Measurements from ENCODE around the gene TBC1D7.

The TBC1D7 gene

GRCh38 chr6:13299918-13300317 is 28.4 kb downstream of the TBC1D7 start:
- ChIA-PET CTCF (no interaction called here), POLR2A (no interaction called here)
- no peak for DNase-seq (ENCODE audit: extremely low spot score)
- TF ChIP-seq PKNOX1 (IDR thresholded peaks at IDR 0.05) (no peak), CTBP1 (IDR thresholded peaks at IDR 0.05; ENCODE audit: borderline replicate concordance) (no peak), BHLHE40 (IDR thresholded peaks at IDR 0.05; ENCODE audit: borderline replicate concordance) (no peak), NFRKB (IDR thresholded peaks at IDR 0.05) (no peak), SUZ12 (IDR thresholded peaks at IDR 0.05) (no peak), FOXK2 (IDR thresholded peaks at IDR 0.05) (no peak), ARNT (IDR thresholded peaks at IDR 0.05) (no peak), ZNF384 (IDR thresholded peaks at IDR 0.05) (no peak), FOXM1 (IDR thresholded peaks at IDR 0.05; ENCODE audit: borderline replicate concordance) (no peak), SP1 (IDR thresholded peaks at IDR 0.05) (no peak), HDGF (IDR thresholded peaks at IDR 0.05; ENCODE audit: borderline replicate concordance) (no peak), FOXA1 (IDR thresholded peaks at IDR 0.05) (no peak)

GRCh38 chr6:13299403-13299821 is 28.9 kb downstream of the TBC1D7 start:
- CTCF ChIA-PET, result no interaction called here

GRCh38 chr6:13298446-13298845 is 29.9 kb downstream of the TBC1D7 start:
- DNase-seq (ENCODE audit: extremely low spot score), result no peak
- CTCF ChIA-PET, result no interaction called here
- POLR2A ChIA-PET, result no interaction called here
- no peak for TF ChIP-seq CTBP1 (IDR thresholded peaks at IDR 0.05; ENCODE audit: borderline replicate concordance)
- no peak for TF ChIP-seq ARNT (IDR thresholded peaks at IDR 0.05)
- TF ChIP-seq L3MBTL2 (conservative IDR thresholded peaks at IDR 0.05), result no peak
- no peak for TF ChIP-seq HDGF (IDR thresholded peaks at IDR 0.05; ENCODE audit: borderline replicate concordance)
- no peak for TF ChIP-seq SUZ12 (IDR thresholded peaks at IDR 0.05)
- no peak for TF ChIP-seq TARDBP (IDR thresholded peaks at IDR 0.05)
- TF ChIP-seq NFRKB (IDR thresholded peaks at IDR 0.05), result no peak
- no peak for TF ChIP-seq FOXA1 (IDR thresholded peaks at IDR 0.05)
- TF ChIP-seq ZNF384 (IDR thresholded peaks at IDR 0.05), result no peak
- TF ChIP-seq LEF1 (IDR thresholded peaks at IDR 0.05; ENCODE audit: borderline replicate concordance), result no peak
- no peak for TF ChIP-seq FOXK2 (IDR thresholded peaks at IDR 0.05)
- no peak for TF ChIP-seq ELF4 (IDR thresholded peaks at IDR 0.05)
- TF ChIP-seq SP1 (IDR thresholded peaks at IDR 0.05), result no peak
- TF ChIP-seq BHLHE40 (IDR thresholded peaks at IDR 0.05; ENCODE audit: borderline replicate concordance), result no peak
- no peak for TF ChIP-seq PKNOX1 (IDR thresholded peaks at IDR 0.05)
- no peak for TF ChIP-seq FOXM1 (IDR thresholded peaks at IDR 0.05; ENCODE audit: borderline replicate concordance)

More at GRCh38 chr6:13299403-13299821, 28.9 kb downstream of the TBC1D7 start:
- TF ChIP-seq HDGF (IDR thresholded peaks at IDR 0.05; ENCODE audit: borderline replicate concordance), result no peak
- no peak for TF ChIP-seq NFRKB (IDR thresholded peaks at IDR 0.05)
- TF ChIP-seq L3MBTL2 (conservative IDR thresholded peaks at IDR 0.05), result no peak
- TF ChIP-seq FOXA1 (IDR thresholded peaks at IDR 0.05), result no peak
- no peak for TF ChIP-seq PKNOX1 (IDR thresholded peaks at IDR 0.05)
- TF ChIP-seq ARNT (IDR thresholded peaks at IDR 0.05), result no peak
- TF ChIP-seq FOXK2 (IDR thresholded peaks at IDR 0.05), result no peak
- no peak for DNase-seq (ENCODE audit: extremely low spot score)
- POLR2A ChIA-PET, result no interaction called here

- POLR2A ChIA-PET, result interaction anchor here (0.6 kb wide), 1 partner anchor 31 kb away, joined by 3 read pairs; the partner anchor contains the start of gene TBC1D7
- DNase-seq (ENCODE audit: extremely low spot score), result no peak
- no peak for TF ChIP-seq HDGF (IDR thresholded peaks at IDR 0.05; ENCODE audit: borderline replicate concordance)
- no peak for TF ChIP-seq FOXM1 (IDR thresholded peaks at IDR 0.05; ENCODE audit: borderline replicate concordance)
- TF ChIP-seq LEF1 (IDR thresholded peaks at IDR 0.05; ENCODE audit: borderline replicate concordance), result no peak
- TF ChIP-seq ELF4 (IDR thresholded peaks at IDR 0.05), result no peak
- TF ChIP-seq TARDBP (IDR thresholded peaks at IDR 0.05), result no peak
- TF ChIP-seq SP1 (IDR thresholded peaks at IDR 0.05), result no peak
- TF ChIP-seq ZNF384 (IDR thresholded peaks at IDR 0.05), result no peak
- no peak for TF ChIP-seq SUZ12 (IDR thresholded peaks at IDR 0.05)
- TF ChIP-seq FOXK2 (IDR thresholded peaks at IDR 0.05), result no peak
- no peak for TF ChIP-seq ARNT (IDR thresholded peaks at IDR 0.05)
- no peak for TF ChIP-seq L3MBTL2 (conservative IDR thresholded peaks at IDR 0.05)
- TF ChIP-seq BHLHE40 (IDR thresholded peaks at IDR 0.05; ENCODE audit: borderline replicate concordance), result no peak
- TF ChIP-seq PKNOX1 (IDR thresholded peaks at IDR 0.05), result no peak
- no peak for TF ChIP-seq FOXA1 (IDR thresholded peaks at IDR 0.05)
- TF ChIP-seq CTBP1 (IDR thresholded peaks at IDR 0.05; ENCODE audit: borderline replicate concordance), result no peak
- TF ChIP-seq NFRKB (IDR thresholded peaks at IDR 0.05), result no peak
- CTCF ChIA-PET, result no interaction called here
Observed at GRCh38 chr6:13297391-13297790, 30.9 kb downstream of the TBC1D7 start.

GRCh38 chr6:13296536-13296997 is 31.8 kb downstream of the TBC1D7 start:
- POLR2A ChIA-PET, result interaction anchor here (0.6 kb wide), 1 partner anchor 32 kb away, joined by 3 read pairs; the partner anchor contains the start of gene TBC1D7
- CTCF ChIA-PET, result no interaction called here
- no peak for DNase-seq (ENCODE audit: extremely low spot score)

GRCh38 chr6:13295576-13295975 is 32.8 kb downstream of the TBC1D7 start:
- no peak for DNase-seq (ENCODE audit: extremely low spot score)
- ChIA-PET CTCF (no interaction called here), POLR2A (no interaction called here)
- no peak for TF ChIP-seq FOXM1 (IDR thresholded peaks at IDR 0.05; ENCODE audit: borderline replicate concordance)
- no peak for TF ChIP-seq PKNOX1 (IDR thresholded peaks at IDR 0.05)
- TF ChIP-seq HDGF (IDR thresholded peaks at IDR 0.05; ENCODE audit: borderline replicate concordance), result no peak
- no peak for TF ChIP-seq ELF4 (IDR thresholded peaks at IDR 0.05)
- TF ChIP-seq LEF1 (IDR thresholded peaks at IDR 0.05; ENCODE audit: borderline replicate concordance), result no peak
- no peak for TF ChIP-seq SUZ12 (IDR thresholded peaks at IDR 0.05)
- no peak for TF ChIP-seq FOXK2 (IDR thresholded peaks at IDR 0.05)
- no peak for TF ChIP-seq SP1 (IDR thresholded peaks at IDR 0.05)
- no peak for TF ChIP-seq L3MBTL2 (conservative IDR thresholded peaks at IDR 0.05)
- no peak for TF ChIP-seq ARNT (IDR thresholded peaks at IDR 0.05)
- TF ChIP-seq FOXA1 (IDR thresholded peaks at IDR 0.05), result no peak
- TF ChIP-seq ZNF384 (IDR thresholded peaks at IDR 0.05), result no peak
- no peak for TF ChIP-seq BHLHE40 (IDR thresholded peaks at IDR 0.05; ENCODE audit: borderline replicate concordance)
- no peak for TF ChIP-seq TARDBP (IDR thresholded peaks at IDR 0.05)
- TF ChIP-seq NFRKB (IDR thresholded peaks at IDR 0.05), result no peak
- TF ChIP-seq CTBP1 (IDR thresholded peaks at IDR 0.05; ENCODE audit: borderline replicate concordance), result no peak

More at GRCh38 chr6:13296536-13296997, 31.8 kb downstream of the TBC1D7 start:
- no peak for TF ChIP-seq L3MBTL2 (conservative IDR thresholded peaks at IDR 0.05)
